ENCODE results near the gene ZNF684. TPM values are rescaled to one million over a fixed set of nuclear protein-coding genes. Genes with fewer than 3 reads are reported as not detected.
"Not testable (repeated sequence)": the region's sequence is repeated elsewhere in the genome, so short reads cannot be mapped to it uniquely, and the experiment has no call there.

The ZNF684 gene
- total RNA-seq (2014; rRNA removed; shearing (Covaris generic)), result 3.2 and 6.1 TPM in 2 replicates

GRCh38 chr1:40531381-40532061, at the start of gene ZNF684:
TSS of gene ZNF684 (plus strand) at chr1:40531637. CDS start at chr1:40533167, 1,530 bp downstream.
- peak; percentile 97 for DNase-seq (ENCODE audit: low spot score)

GRCh38 chr1:40495315-40495903, 36.0 kb upstream of the ZNF684 start:
- no peak for DNase-seq (ENCODE audit: low spot score)

- not testable (repeated sequence) for DNase-seq (ENCODE audit: low spot score)
Measured at GRCh38 chr1:40502651-40503050, 28.8 kb upstream of the ZNF684 start.

- no peak for DNase-seq (ENCODE audit: low spot score)
Measured at GRCh38 chr1:40507973-40508372, 23.5 kb upstream of the ZNF684 start.

- DNase-seq (ENCODE audit: low spot score), result peak; percentile 64
Measured at GRCh38 chr1:40508375-40509341, 22.8 kb upstream of the ZNF684 start, which contains the start of gene EXO5. TSS of gene EXO5 (plus strand) at chr1:40508767. CDS start at chr1:40514545, 5,778 bp downstream.

GRCh38 chr1:40519517-40519916, 11.9 kb upstream of the ZNF684 start:
- no peak for DNase-seq (ENCODE audit: low spot score)

- DNase-seq (ENCODE audit: low spot score), result peak; percentile 16
Measured at GRCh38 chr1:40530735-40531380, 579 bp upstream of the ZNF684 start.

GRCh38 chr1:40532062-40532389, 589 bp downstream of the ZNF684 start:
- DNase-seq (ENCODE audit: low spot score), result no peak

- DNase-seq (ENCODE audit: low spot score), result peak; percentile 54
Measured at GRCh38 chr1:40532844-40533424, 1.5 kb downstream of the ZNF684 start.

GRCh38 chr1:40534589-40534988, 3.2 kb downstream of the ZNF684 start:
- no peak for DNase-seq (ENCODE audit: low spot score)

GRCh38 chr1:40535732-40536131, 4.3 kb downstream of the ZNF684 start:
- no peak for DNase-seq (ENCODE audit: low spot score)

GRCh38 chr1:40539338-40539737, 7.9 kb downstream of the ZNF684 start:
- no peak for DNase-seq (ENCODE audit: low spot score)

- no peak for DNase-seq (ENCODE audit: low spot score)
Measured at GRCh38 chr1:40546957-40547356, 15.5 kb downstream of the ZNF684 start.

- no peak for DNase-seq (ENCODE audit: low spot score)
Measured at GRCh38 chr1:40553017-40553416, 21.6 kb downstream of the ZNF684 start.

GRCh38 chr1:40554807-40555206, 23.4 kb downstream of the ZNF684 start:
- not testable (repeated sequence) for DNase-seq (ENCODE audit: low spot score)

- DNase-seq (ENCODE audit: low spot score), result no peak
Measured at GRCh38 chr1:40556121-40556520, 24.7 kb downstream of the ZNF684 start.

GRCh38 chr1:40558241-40558640, 26.8 kb downstream of the ZNF684 start:
- DNase-seq (ENCODE audit: low spot score), result not testable (repeated sequence)

- DNase-seq (ENCODE audit: low spot score), result no peak
Measured at GRCh38 chr1:40562185-40562584, 30.7 kb downstream of the ZNF684 start.

GRCh38 chr1:40563266-40563665, 31.8 kb downstream of the ZNF684 start:
- no peak for DNase-seq (ENCODE audit: low spot score)

GRCh38 chr1:40564506-40564905, 33.1 kb downstream of the ZNF684 start:
- DNase-seq (ENCODE audit: low spot score), result no peak

- DNase-seq (ENCODE audit: low spot score), result no peak
Measured at GRCh38 chr1:40564913-40565312, 33.5 kb downstream of the ZNF684 start.

Data from H4 (cell line).